Lower lobe of right lung (tissue), 2 donors: Measurements from ENCODE around the gene PSMC1. TPM values are rescaled to one million over a fixed set of nuclear protein-coding genes. Genes with fewer than 3 reads are reported as not detected.

Experiments used
- ATAC-seq, 2 donors: fragments of 200-7000 bp; cut with Tn5 transposase; one replicate each; pipeline ENCODE4 v1.9.1; 2020 to 2022; ENCODE audit warnings: mild to moderate bottlenecking in 2 of 2, moderate library complexity in 2 of 2
- DNase-seq: peaks from one replicate; pipeline ENCODE4 v3.0.0-alpha.2; 2020
- H3K27ac ChIP-seq: fragments of 200-600 bp; one replicate; pipeline ENCODE4 v1.8.0; 2022
- H3K27me3 ChIP-seq: fragments of 200-600 bp; one replicate; pipeline ENCODE4 v1.8.0; 2022; ENCODE audit warnings: low read depth
- H3K36me3 ChIP-seq: fragments of 200-600 bp; one replicate; pipeline ENCODE4 v1.8.0; 2022; ENCODE audit warnings: mild to moderate bottlenecking
- H3K4me1 ChIP-seq: fragments of 200-600 bp; one replicate; pipeline ENCODE4 v1.8.0; 2022
- H3K4me3 ChIP-seq: fragments of 200-600 bp; one replicate; pipeline ENCODE4 v1.8.0; 2022; ENCODE audit warnings: mild to moderate bottlenecking
- H3K9me3 ChIP-seq: fragments of 200-600 bp; one replicate; pipeline ENCODE4 v1.8.0; 2022
- CTCF ChIP-seq: fragments of 200-600 bp; IDR thresholded peaks from one replicate; pipeline ENCODE4 v1.8.0; 2022; ENCODE audit warnings: antibody characterized with exemption, mild to moderate bottlenecking
- intact Hi-C: fragments of 100-400 bp; cut with DNase I; formaldehyde crosslinking; loops from one replicate; pipeline ENCODE4 v1.11.0; 2022
- total RNA-seq: library from RNA; stranded (reverse); fragmentation: NEBNext Ultra II Directional; extraction: Animal tissue kit (Norgen Biotek cat#: 25700); gene quantifications from one replicate; pipeline ENCODE4 v1.2.1, GENCODE V29; 2021
- donor health status: DM: no; HTN: yes; CAD: no; lungs with severe emphysema.

The PSMC1 gene
- total RNA-seq, 1 donor from 2014 or later = 61.7 TPM

GRCh38 chr14:90273532-90273931 lies 17.2 kb downstream of the PSMC1 start:
- H3K4me3 ChIP-seq = no peak overlapping the region
- H3K36me3 ChIP-seq = peaks cover 74% of the 10 kb centered on the region
- ATAC-seq (no peak), DNase-seq (no peak)
- intact Hi-C loops = no loop called here
- no peak for TF ChIP-seq CTCF
- peaks cover 14% of the 10 kb centered on the region for H3K4me1 ChIP-seq
- H3K27me3 ChIP-seq = no peaks in the 10 kb centered on the region
- no peak overlapping the region for H3K27ac ChIP-seq
- H3K9me3 ChIP-seq = no peaks in the 10 kb centered on the region

DNA sequence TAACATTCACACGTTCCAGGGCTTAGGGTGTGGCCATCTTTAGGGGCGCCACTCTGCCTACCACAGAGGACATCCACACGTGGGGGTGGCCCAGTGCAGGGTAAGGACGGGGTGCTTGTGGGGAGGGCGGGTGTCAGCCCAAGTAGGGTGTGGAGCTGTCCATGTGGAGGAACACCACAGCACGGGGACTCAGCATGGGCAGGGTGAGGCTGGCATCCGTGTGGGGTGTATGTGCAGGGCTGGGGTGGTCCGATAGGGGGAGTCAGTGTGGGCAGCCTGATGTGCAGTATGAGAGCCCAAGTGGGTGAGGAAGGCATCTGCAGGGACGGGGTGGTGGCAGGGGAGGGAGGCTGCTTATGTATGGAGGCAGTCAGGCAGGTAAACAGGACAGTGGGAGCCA lies 17.7 kb downstream of the PSMC1 start:
- ATAC-seq = peak; percentile 6 to 28
- intact Hi-C loops = no loop called here
- Histone ChIP-seq H3K9me3 (no peaks in the 10 kb centered on the region), H3K27me3 (no peaks in the 10 kb centered on the region), H3K27ac (no peak overlapping the region), H3K4me1 (peaks cover 14% of the 10 kb centered on the region), H3K36me3 (peaks cover 74% of the 10 kb centered on the region), H3K4me3 (no peak overlapping the region)
- DNase-seq = no peak
- no peak for TF ChIP-seq CTCF

DNA sequence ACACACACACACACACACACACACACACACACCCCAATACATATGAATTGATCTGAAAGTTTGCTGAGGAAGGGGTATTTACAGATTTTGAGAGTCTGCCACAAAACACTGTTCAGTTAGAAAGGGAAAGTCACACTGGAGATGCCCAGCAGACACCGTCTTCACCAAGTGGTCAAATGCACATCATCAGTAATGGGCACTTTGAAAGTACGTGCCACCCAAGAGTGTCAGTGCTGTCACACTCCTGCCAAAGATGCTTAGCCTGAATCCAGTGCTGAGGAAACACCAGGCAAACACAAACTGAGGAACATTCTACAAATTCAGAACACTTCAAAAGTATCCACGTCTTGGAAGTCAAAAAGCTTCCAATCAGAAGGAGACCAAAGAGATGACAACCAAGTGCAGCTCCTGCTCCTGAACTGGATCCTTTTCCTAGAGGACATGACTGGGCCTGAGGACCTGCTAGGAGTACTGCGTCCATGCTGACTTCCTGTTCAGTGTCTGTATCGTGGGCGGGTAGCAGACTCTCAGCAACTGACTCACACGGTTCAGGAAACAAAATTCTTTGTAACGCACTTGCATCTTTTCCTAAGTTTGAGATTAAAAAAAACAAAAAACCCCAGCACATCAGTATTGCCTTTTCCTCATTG lies 18.6 kb downstream of the PSMC1 start:
- Histone ChIP-seq H3K4me3 (no peak overlapping the region), H3K27me3 (no peaks in the 10 kb centered on the region), H3K27ac (peak overlapping the region; percentile 51), H3K36me3 (peaks cover 74% of the 10 kb centered on the region), H3K9me3 (no peaks in the 10 kb centered on the region), H3K4me1 (peaks cover 14% of the 10 kb centered on the region)
- TF ChIP-seq CTCF = no peak
- ATAC-seq (peak; percentile 37 to 61), DNase-seq (no peak)
- intact Hi-C loops = no loop called here

DNA sequence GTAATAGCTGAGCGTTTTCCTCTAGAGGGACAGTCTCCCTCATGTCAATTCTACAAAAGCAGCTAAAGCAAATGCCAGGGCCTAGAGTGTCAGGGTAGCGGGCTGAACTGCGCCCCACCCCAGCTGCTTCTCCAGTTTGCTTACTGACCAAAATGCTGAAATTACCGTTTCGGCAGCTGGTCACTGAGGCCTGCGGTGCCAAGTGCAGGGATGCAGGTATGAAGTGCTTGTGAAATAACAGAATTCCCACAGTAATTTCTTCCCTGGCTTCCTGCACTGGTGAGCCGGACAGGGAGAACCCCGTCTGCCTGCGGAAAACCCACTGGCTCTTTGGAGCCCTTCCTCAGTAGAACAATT lies 19.1 kb downstream of the PSMC1 start:
- Histone ChIP-seq H3K36me3 (peaks cover 74% of the 10 kb centered on the region), H3K9me3 (no peaks in the 10 kb centered on the region), H3K27ac (peak overlapping the region; percentile 51), H3K4me1 (peaks cover 14% of the 10 kb centered on the region), H3K4me3 (no peak overlapping the region), H3K27me3 (no peaks in the 10 kb centered on the region)
- no peak for TF ChIP-seq CTCF
- intact Hi-C loops = no loop called here
- DNase-seq (no peak), ATAC-seq (no peak)

DNA sequence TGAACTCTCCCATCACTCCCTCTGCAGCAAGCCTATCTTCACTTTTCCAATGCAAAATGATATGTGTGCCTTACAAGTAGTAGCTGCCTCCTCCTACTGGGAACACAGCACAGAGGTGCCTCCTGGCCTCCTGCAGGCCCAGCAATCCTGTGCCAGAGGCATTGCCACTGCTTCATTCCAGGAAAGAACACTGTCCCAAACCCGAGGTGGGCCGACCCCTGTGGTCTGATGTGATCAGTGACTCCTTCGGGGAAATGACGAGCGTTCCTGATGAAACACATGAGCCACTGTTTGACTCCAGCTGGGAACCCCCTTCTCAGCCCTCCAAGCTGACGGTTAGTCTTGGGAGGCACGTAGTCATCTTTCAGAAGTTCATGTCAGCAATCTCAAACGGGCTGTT lies 19.5 kb downstream of the PSMC1 start:
- DNase-seq = no peak
- Histone ChIP-seq H3K36me3 (peaks cover 74% of the 10 kb centered on the region), H3K4me3 (no peak overlapping the region), H3K9me3 (no peaks in the 10 kb centered on the region), H3K4me1 (peaks cover 14% of the 10 kb centered on the region), H3K27me3 (no peaks in the 10 kb centered on the region), H3K27ac (peak overlapping the region; percentile 51)
- no peak for TF ChIP-seq CTCF
- intact Hi-C loops = no loop called here
- ATAC-seq = no peak
